ENCODE data around the gene CYB561D1. TPM values are rescaled to one million over a fixed set of nuclear protein-coding genes. Genes with fewer than 3 reads are reported as not detected.
A peak's percentile ranks its signal among the peaks of the same experiment; 100 is the strongest.

Gene CYB561D1
- total RNA-seq, 4 donors from 2014 or later, result 11.3 to 22.7 (median 17.8) TPM

DNA sequence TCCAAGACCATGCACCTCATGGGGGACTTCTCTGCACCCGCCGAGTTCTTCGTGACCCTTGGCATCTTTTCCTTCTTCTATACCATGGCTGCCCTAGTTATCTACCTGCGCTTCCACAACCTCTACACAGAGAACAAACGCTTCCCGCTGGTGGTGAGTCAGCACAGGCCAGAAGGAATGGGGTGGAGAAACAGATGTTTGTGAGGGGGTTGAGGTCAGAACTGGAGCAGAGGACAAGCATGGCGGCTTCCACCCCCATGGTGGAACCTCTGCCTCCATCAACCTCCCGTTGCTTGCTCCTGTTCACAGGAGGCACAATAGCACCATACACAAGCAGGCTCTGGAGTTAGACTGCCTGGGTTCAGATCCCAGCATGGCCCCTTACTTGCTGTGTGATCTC is 17.1 kb upstream of the CYB561D1 start:
- WGBS, 2 donors, result 90 to 91% methylated on average over 8 of the region's 8 CpGs
- H3K4me3 ChIP-seq (ENCODE audit: low read depth, poor library complexity, severe bottlenecking), result no peak overlapping the region
- TF ChIP-seq, protein P1, sequence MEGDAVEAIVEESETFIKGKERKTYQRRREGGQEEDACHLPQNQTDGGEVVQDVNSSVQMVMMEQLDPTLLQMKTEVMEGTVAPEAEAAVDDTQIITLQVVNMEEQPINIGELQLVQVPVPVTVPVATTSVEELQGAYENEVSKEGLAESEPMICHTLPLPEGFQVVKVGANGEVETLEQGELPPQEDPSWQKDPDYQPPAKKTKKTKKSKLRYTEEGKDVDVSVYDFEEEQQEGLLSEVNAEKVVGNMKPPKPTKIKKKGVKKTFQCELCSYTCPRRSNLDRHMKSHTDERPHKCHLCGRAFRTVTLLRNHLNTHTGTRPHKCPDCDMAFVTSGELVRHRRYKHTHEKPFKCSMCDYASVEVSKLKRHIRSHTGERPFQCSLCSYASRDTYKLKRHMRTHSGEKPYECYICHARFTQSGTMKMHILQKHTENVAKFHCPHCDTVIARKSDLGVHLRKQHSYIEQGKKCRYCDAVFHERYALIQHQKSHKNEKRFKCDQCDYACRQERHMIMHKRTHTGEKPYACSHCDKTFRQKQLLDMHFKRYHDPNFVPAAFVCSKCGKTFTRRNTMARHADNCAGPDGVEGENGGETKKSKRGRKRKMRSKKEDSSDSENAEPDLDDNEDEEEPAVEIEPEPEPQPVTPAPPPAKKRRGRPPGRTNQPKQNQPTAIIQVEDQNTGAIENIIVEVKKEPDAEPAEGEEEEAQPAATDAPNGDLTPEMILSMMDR (IDR thresholded peaks at IDR 0.05), result no peak
- TF ChIP-seq POLR2A (IDR thresholded peaks at IDR 0.05), result no peak
- DNase-seq (ENCODE audit: low spot score in 2 of 2), result peak in 1 of 2 donors; percentile 31
- intact Hi-C loops (cut with DNase I; ENCODE audit: low total_unique reads), result no loop called here

DNA sequence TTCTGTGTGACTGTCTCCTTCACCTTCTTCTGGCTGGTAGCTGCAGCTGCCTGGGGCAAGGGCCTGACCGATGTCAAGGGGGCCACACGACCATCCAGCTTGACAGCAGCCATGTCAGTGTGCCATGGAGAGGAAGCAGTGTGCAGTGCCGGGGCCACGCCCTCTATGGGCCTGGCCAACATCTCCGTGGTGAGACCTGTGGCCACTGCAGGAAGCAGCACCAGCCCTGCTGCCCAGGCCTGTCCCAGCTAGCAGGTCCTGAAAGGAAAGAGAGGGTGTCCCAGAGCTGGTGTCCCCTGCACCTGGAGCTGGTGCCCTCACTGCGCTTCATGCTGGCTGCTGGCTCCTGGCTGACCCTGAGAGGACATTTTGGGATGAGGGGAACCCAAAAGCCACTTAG is 16.1 kb upstream of the CYB561D1 start:
- no peak overlapping the region for H3K4me3 ChIP-seq (ENCODE audit: low read depth, poor library complexity, severe bottlenecking)
- WGBS, 2 donors, result 65 to 83% methylated on average over 3 to 6 of the region's 6 CpGs
- intact Hi-C loops (cut with DNase I; ENCODE audit: low total_unique reads), result no loop called here
- peak in 1 of 2 donors; percentile 75 for DNase-seq (ENCODE audit: low spot score in 2 of 2)
- TF ChIP-seq, protein P1 (IDR thresholded peaks at IDR 0.05), result no peak
- no peak for TF ChIP-seq POLR2A (IDR thresholded peaks at IDR 0.05)

DNA sequence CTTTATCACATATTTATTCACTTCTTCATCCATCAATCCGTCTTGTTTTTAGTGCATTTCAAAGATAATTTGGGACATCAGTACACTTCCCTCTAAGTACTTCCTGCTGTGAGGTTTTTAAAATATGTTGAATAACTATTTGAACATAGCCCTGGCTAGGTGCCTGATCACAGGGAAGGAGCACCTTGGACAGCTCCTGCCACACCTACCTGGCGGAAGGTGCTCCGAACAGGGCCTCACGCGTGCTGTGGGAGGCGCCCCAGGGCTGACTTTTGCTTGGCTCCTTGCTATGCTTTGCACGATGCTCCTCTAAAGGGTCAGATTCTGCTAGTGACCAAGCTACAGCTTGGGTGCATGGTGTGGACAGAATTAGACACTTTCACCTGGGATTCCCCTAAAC is 15.1 kb upstream of the CYB561D1 start:
- H3K4me3 ChIP-seq (ENCODE audit: low read depth, poor library complexity, severe bottlenecking), result no peak overlapping the region
- WGBS, 2 donors, result 7 to 14% methylated on average over 7 of the region's 7 CpGs
- intact Hi-C loops (cut with DNase I; ENCODE audit: low total_unique reads), result no loop called here
- peak in 1 of 2 donors; percentile 83 for DNase-seq (ENCODE audit: low spot score in 2 of 2)
- TF ChIP-seq, protein P1 (IDR thresholded peaks at IDR 0.05), result no peak
- no peak for TF ChIP-seq POLR2A (IDR thresholded peaks at IDR 0.05)

DNA sequence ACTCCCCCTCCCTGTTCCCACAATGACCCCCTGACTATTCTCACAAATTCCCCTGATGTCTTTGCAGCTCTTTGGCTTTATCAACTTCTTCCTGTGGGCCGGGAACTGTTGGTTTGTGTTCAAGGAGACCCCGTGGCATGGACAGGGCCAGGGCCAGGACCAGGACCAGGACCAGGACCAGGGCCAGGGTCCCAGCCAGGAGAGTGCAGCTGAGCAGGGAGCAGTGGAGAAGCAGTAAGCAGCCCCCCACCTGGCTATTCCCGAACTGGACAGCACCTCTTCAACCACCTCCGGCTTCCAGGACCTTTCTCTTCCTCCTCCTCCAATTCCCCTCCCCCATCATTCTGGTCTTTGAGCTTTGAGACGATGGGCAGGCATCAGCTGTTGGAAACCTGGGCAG is 14.6 kb upstream of the CYB561D1 start:
- intact Hi-C loops (cut with DNase I; ENCODE audit: low total_unique reads), result no loop called here
- WGBS, 2 donors, result 67 to 73% methylated on average over 5 of the region's 5 CpGs
- DNase-seq (ENCODE audit: low spot score in 2 of 2), result peak in 1 of 2 donors; percentile 68
- TF ChIP-seq, protein P1 (IDR thresholded peaks at IDR 0.05), result no peak
- no peak for TF ChIP-seq POLR2A (IDR thresholded peaks at IDR 0.05)
- no peak overlapping the region for H3K4me3 ChIP-seq (ENCODE audit: low read depth, poor library complexity, severe bottlenecking)

DNA sequence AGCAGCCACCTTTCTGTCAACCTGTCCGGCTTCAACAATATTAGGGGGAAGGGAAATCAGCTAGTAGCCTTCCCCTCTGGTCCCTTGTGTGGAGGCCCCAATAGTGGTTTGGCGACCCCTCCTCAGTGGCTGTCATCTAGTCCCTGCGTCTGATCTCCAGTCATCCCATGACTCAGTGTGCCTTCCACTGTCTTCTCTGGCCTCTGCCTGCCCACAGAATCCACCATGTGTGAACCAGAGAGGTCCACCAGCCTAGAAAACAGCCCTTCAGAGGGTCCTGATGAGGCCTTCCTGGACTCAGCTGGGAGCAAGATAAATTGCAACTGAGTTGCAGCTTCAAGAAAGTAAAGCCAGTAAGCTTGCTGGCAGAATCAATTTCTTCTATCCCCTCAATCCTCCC is 14.0 kb upstream of the CYB561D1 start:
- intact Hi-C loops (cut with DNase I; ENCODE audit: low total_unique reads), result no loop called here
- H3K4me3 ChIP-seq (ENCODE audit: low read depth, poor library complexity, severe bottlenecking), result no peak overlapping the region
- peak in 1 of 2 donors; percentile 60 for DNase-seq (ENCODE audit: low spot score in 2 of 2)
- WGBS, 2 donors, result 89 to 96% methylated on average over 3 of the region's 3 CpGs
- TF ChIP-seq, protein P1 (IDR thresholded peaks at IDR 0.05), result no peak
- no peak for TF ChIP-seq POLR2A (IDR thresholded peaks at IDR 0.05)

DNA sequence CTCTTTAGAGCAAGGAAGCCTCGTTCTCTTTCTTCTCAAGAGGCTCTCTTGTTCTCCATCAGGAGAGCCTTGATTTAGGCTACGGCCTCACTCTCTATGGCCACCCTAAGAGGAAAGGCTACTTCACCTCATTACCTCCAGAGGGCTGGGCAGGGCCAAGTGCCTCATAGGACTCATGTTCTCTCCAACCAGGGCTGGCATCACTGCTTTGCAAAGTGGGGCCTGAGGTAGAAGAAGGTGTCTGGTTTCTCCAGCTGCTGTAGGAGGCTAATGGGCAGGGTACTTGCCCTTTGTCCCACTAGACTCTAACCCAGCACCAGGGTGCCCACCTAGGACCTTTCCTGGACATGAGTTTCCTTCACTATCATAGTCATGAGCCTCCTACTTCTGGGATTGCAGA is 12.2 kb upstream of the CYB561D1 start:
- intact Hi-C loops (cut with DNase I; ENCODE audit: low total_unique reads), result no loop called here
- 80 to 83% methylated on average over 2 of the region's 2 CpGs for WGBS, 2 donors
- TF ChIP-seq, protein P1 (IDR thresholded peaks at IDR 0.05), result no peak
- TF ChIP-seq POLR2A (IDR thresholded peaks at IDR 0.05), result no peak
- H3K4me3 ChIP-seq (ENCODE audit: low read depth, poor library complexity, severe bottlenecking), result no peak overlapping the region
- DNase-seq (ENCODE audit: low spot score in 2 of 2), result no peak

Measured in lower leg skin (tissue), 4 donors.